HL-60 (cell line): ENCODE results near the gene LOXL3.

Experiments
- DNase-seq, 2 experiments: peaks; one replicate each; pipeline ENCODE4 v3.0.0-alpha.2; 2010 to 2020; ENCODE audit warnings: low read depth in 1 of 2, low spot score in 1 of 2
- H3K27ac ChIP-seq: fragments of 250-450 bp; sonication (Bioruptor Pico); replicated peaks from 2 replicates; pipeline ENCODE4 v1.5.1; 2020; ENCODE audit warnings: mild to moderate bottlenecking, moderate library complexity
- H3K27me3 ChIP-seq: fragments of 250-450 bp; sonication (Bioruptor Pico); 2 replicates; pipeline ENCODE4 v1.5.1; 2021; ENCODE audit warnings: mild to moderate bottlenecking, moderate library complexity; ENCODE audit not compliant: insufficient read depth, poor library complexity, severe bottlenecking
- H3K4me3 ChIP-seq: replicated peaks from 2 replicates; pipeline ENCODE4 v1.5.1; 2011; ENCODE audit warnings: mild to moderate bottlenecking, control low read depth, low read length; ENCODE audit not compliant: insufficient read depth
- CTCF ChIP-seq: IDR thresholded peaks from one replicate; pipeline ENCODE4 v1.5.1; 2011; ENCODE audit warnings: low read length, control low read depth, inconsistent platforms; ENCODE audit not compliant: insufficient read depth
- GABPA ChIP-seq: IDR thresholded peaks from 2 replicates; pipeline ENCODE4 v1.6.1; 2012; ENCODE audit warnings: low read depth
- POLR2AphosphoS5 ChIP-seq: IDR thresholded peaks from 2 replicates; pipeline ENCODE4 v1.6.1; 2012; ENCODE audit warnings: low read depth
- REST ChIP-seq: IDR thresholded peaks from 2 replicates; pipeline ENCODE4 v1.6.1; 2012; ENCODE audit warnings: low read depth; ENCODE audit not compliant: insufficient replicate concordance
- SPI1 ChIP-seq: IDR thresholded peaks from 2 replicates; pipeline ENCODE4 v1.6.1; 2012; ENCODE audit warnings: low read depth, mild to moderate bottlenecking, borderline replicate concordance

LOXL3 gene

GRCh38 chr2:74530239-74531187, 23.2 kb downstream of the LOXL3 start:
- peak overlapping the region; percentile 96 for H3K4me3 ChIP-seq
- H3K27ac ChIP-seq: peak overlapping the region; percentile 93
- peak in 1 of 2 experiments; percentile 52 for DNase-seq
- no peaks in the 10 kb centered on the region for H3K27me3 ChIP-seq
- TF ChIP-seq REST (no peak), POLR2AphosphoS5 (0 out of 2 replicates have a peak, but pooled peaks have one; percentile 22)

GRCh38 chr2:74529357-74530238, 24.1 kb downstream of the LOXL3 start, which contains the start of the genes AUP1 and HTRA2:
AUP1 (minus strand) TSS chr2:74529706; CDS start chr2:74529629, 77 bp downstream.
HTRA2 (plus strand) TSS chr2:74529933; CDS start chr2:74530007, 74 bp downstream.
- peak; percentile 94 to 99 for DNase-seq
- H3K27ac ChIP-seq: peak within 1 kb of the TSS; percentile 93
- H3K4me3 ChIP-seq: peak within 1 kb of the TSS; percentile 96
- no peaks in the 10 kb centered on the region for H3K27me3 ChIP-seq
- TF ChIP-seq CTCF: no peak
- TF ChIP-seq SPI1: no peak
- peak; percentile 93 for TF ChIP-seq POLR2AphosphoS5
- TF ChIP-seq GABPA: peak; percentile 87
- TF ChIP-seq REST: peak; percentile 67

GRCh38 chr2:74528600-74529356, 25.0 kb downstream of the LOXL3 start:
- no peak for TF ChIP-seq GABPA
- no peak for TF ChIP-seq CTCF
- TF ChIP-seq SPI1: no peak
- TF ChIP-seq REST: no peak
- TF ChIP-seq POLR2AphosphoS5: no peak
- H3K27ac ChIP-seq: peak overlapping the region; percentile 93
- no peak for DNase-seq
- H3K4me3 ChIP-seq: peak overlapping the region; percentile 96
- H3K27me3 ChIP-seq: no peaks in the 10 kb centered on the region
